Measurements from ENCODE around the gene DDI1. TPM values are rescaled to one million over a fixed set of nuclear protein-coding genes. Genes with fewer than 3 reads are reported as not detected.

The DDI1 gene
- total and polyA plus RNA-seq, 9 of the 15 experiments (the other 6 are each of a cell fraction or from before 2014, with no cell fraction given) = not detected

DNA sequence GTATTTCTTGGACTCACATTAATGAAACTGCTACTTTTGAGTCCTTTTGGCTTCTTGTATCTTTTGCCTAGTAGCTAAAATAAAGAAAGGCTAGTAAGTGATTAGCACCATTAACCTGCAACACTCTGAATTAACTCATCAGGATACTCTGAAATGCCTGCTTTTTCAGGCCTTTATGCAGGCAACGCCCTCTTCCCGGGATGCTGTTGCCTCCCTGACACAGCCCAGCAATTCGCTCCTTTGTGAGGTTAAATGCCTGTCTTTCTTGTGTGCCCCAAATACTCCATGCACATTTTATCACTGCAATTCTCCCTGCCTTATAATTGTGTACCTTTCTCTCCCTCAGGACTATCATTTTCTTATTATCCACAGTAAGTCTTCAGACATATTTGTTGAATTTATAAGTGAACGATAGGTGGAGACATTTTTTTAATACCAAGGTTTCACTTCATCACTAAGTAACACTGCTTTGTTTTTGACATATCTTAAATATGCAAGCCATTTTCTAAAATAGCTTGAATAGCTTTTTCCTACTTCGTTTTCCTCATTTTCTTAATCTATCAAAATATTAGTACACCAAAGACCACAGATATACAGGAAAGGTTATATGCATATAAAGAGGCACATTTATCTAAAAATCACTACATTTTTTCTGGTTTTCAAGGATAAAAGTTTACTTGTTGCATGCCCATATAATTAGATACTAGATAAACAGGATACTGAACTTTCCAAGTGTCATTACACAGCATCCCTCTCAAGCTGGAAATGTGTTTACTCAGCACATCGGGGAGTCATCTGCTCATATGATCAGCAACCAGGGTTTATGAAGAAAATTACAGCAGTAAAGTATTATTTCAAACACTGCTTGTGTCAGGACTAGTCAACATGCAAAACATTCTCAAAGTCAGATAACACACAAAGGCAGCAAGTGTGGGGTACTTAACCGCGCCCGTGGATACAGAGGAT, 48.5 kb upstream of the DDI1 start:
- Histone ChIP-seq H3K4me1 (replicated peaks in 1 of 2; ENCODE audit: control insufficient read depth in 2 of 2, insufficient read depth in 2 of 2, low read length in 2 of 2) (no peaks in the 10 kb centered on the region), H4K20me1 (replicated peaks; ENCODE audit: control insufficient read depth, insufficient read depth, low read length) (no peaks in the 10 kb centered on the region), H3K79me2 (ENCODE audit: control insufficient read depth, insufficient read depth, low read length) (no peaks in the 10 kb centered on the region), H3K4me2 (ENCODE audit: insufficient read depth, low read length) (no peak overlapping the region), H3K4me3 (no peak overlapping the region), H2AFZ (ENCODE audit: low read depth, low read length) (no peak overlapping the region), H3K9me3 (replicated peaks; ENCODE audit: control insufficient read depth, insufficient read depth, low read depth, low read length) (no peaks in the 10 kb centered on the region), H3K9me1 (ENCODE audit: control insufficient read depth, insufficient read depth, low read length) (no peaks in the 10 kb centered on the region), H3K9ac (ENCODE audit: insufficient read depth in 1 of 2, low read depth in 2 of 2, low read length in 2 of 2) (no peak overlapping the region), H3K27ac (ENCODE audit: extremely low read depth, low read depth, low read length) (no peak overlapping the region), H3K36me3 (ENCODE audit: control insufficient read depth, insufficient read depth, low read length) (no peaks in the 10 kb centered on the region), H3K27me3 (ENCODE audit: control insufficient read depth in 2 of 2, insufficient read depth in 2 of 2, low read length in 2 of 2) (no peaks in the 10 kb centered on the region)
- in situ Hi-C loops (cut with MboI) (no loop called here), intact Hi-C loops (cut with micrococcal nuclease) (no loop called here)
- POLR2A ChIA-PET = no interaction called here
- no TSS peak for BruUV-seq (replicated peaks)
- CTCF ChIA-PET (ENCODE audit: low intra/inter-chr PET ratio) = no interaction called here
- ATAC-seq (no peak), FAIRE-seq (no peak), DNase-seq (ENCODE audit: extremely low read depth in 1 of 4, low spot score in 3 of 4) (no peak)
- WGBS (ENCODE audit: insufficient coverage, low coverage, missing lambda C conversion rate) = under 1% methylated on average over 9 of the region's 9 CpGs
- TF ChIP-seq SMARCA5 (IDR thresholded peaks at IDR 0.05) (no peak), ZNF184 (CRISPR knock-in tag; IDR thresholded peaks at IDR 0.05) (no peak), L3MBTL2 (IDR thresholded peaks at IDR 0.05) (no peak), IRF2 (CRISPR knock-in tag; IDR thresholded peaks at IDR 0.05) (no peak), ARID1B (IDR thresholded peaks at IDR 0.05) (no peak), EGR1 (conservative IDR thresholded peaks at IDR 0.05) (no peak), NFRKB (IDR thresholded peaks at IDR 0.05; ENCODE audit: low read depth) (no peak), ZBTB17 (CRISPR knock-in tag; IDR thresholded peaks at IDR 0.05) (no peak), KLF16 (IDR thresholded peaks at IDR 0.05) (no peak), MBD2 (IDR thresholded peaks at IDR 0.05; ENCODE audit: borderline replicate concordance, low read depth) (no peak), KAT2B (IDR thresholded peaks at IDR 0.05; ENCODE audit: low read depth, low read length) (no peak), POLR2AphosphoS2 (IDR thresholded peaks at IDR 0.05; ENCODE audit: low read length) (no peak), ARHGAP35 (IDR thresholded peaks at IDR 0.05; ENCODE audit: partially characterized antibody) (no peak), NRF1 (conservative IDR thresholded peaks at IDR 0.05 in 1 of 2, IDR thresholded peaks at IDR 0.05 in 1 of 2) (no peak), ZNF584 (CRISPR knock-in tag; IDR thresholded peaks at IDR 0.05; ENCODE audit: low read depth) (no peak), ETV1 (tag; conservative IDR thresholded peaks at IDR 0.05; ENCODE audit: low read depth) (no peak)
- TF ChIP-seq, protein P1, sequence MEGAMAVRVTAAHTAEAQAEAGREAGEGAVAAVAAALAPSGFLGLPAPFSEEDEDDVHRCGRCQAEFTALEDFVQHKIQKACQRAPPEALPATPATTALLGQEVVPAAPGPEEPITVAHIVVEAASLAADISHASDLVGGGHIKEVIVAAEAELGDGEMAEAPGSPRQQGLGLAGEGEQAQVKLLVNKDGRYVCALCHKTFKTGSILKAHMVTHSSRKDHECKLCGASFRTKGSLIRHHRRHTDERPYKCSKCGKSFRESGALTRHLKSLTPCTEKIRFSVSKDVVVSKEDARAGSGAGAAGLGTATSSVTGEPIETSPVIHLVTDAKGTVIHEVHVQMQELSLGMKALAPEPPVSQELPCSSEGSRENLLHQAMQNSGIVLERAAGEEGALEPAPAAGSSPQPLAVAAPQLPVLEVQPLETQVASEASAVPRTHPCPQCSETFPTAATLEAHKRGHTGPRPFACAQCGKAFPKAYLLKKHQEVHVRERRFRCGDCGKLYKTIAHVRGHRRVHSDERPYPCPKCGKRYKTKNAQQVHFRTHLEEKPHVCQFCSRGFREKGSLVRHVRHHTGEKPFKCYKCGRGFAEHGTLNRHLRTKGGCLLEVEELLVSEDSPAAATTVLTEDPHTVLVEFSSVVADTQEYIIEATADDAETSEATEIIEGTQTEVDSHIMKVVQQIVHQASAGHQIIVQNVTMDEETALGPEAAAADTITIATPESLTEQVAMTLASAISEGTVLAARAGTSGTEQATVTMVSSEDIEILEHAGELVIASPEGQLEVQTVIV (CRISPR knock-in tag; IDR thresholded peaks at IDR 0.05; ENCODE audit: borderline replicate concordance) = no peak
- TF ChIP-seq, protein P2, sequence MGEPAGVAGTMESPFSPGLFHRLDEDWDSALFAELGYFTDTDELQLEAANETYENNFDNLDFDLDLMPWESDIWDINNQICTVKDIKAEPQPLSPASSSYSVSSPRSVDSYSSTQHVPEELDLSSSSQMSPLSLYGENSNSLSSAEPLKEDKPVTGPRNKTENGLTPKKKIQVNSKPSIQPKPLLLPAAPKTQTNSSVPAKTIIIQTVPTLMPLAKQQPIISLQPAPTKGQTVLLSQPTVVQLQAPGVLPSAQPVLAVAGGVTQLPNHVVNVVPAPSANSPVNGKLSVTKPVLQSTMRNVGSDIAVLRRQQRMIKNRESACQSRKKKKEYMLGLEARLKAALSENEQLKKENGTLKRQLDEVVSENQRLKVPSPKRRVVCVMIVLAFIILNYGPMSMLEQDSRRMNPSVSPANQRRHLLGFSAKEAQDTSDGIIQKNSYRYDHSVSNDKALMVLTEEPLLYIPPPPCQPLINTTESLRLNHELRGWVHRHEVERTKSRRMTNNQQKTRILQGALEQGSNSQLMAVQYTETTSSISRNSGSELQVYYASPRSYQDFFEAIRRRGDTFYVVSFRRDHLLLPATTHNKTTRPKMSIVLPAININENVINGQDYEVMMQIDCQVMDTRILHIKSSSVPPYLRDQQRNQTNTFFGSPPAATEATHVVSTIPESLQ (CRISPR knock-in tag; IDR thresholded peaks at IDR 0.05) = no peak
- TF ChIP-seq, protein P3, sequence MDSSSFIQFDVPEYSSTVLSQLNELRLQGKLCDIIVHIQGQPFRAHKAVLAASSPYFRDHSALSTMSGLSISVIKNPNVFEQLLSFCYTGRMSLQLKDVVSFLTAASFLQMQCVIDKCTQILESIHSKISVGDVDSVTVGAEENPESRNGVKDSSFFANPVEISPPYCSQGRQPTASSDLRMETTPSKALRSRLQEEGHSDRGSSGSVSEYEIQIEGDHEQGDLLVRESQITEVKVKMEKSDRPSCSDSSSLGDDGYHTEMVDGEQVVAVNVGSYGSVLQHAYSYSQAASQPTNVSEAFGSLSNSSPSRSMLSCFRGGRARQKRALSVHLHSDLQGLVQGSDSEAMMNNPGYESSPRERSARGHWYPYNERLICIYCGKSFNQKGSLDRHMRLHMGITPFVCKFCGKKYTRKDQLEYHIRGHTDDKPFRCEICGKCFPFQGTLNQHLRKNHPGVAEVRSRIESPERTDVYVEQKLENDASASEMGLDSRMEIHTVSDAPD (CRISPR knock-in tag; IDR thresholded peaks at IDR 0.05) = no peak
